Keratinocyte (primary cell): Measurements from ENCODE around the gene ZFPL1. TPM values are rescaled to one million over a fixed set of nuclear protein-coding genes. Genes with fewer than 3 reads are reported as not detected.

Experiments used
- DNase-seq: peaks from one replicate; pipeline ENCODE4 v3.0.0-alpha.2; 2011; ENCODE audit warnings: low read depth, missing footprints, low spot score
- FAIRE-seq: peaks from 2 replicates; lab custom pipeline; 2011; peaks lifted over from hg19 to GRCh38; lab: Jason Lieb, UNC
- H2AFZ ChIP-seq: 2 replicates; pipeline ENCODE4 v1.6.0; 2012; ENCODE audit warnings: low read length, control low read depth, inconsistent platforms; ENCODE audit not compliant: control insufficient read depth
- H3K27ac ChIP-seq: 2 replicates; pipeline ENCODE4 v1.5.1; 2011; ENCODE audit warnings: low read length; ENCODE audit not compliant: control insufficient read depth, insufficient read depth
- H3K27me3 ChIP-seq: 3 replicates; pipeline ENCODE4 v1.6.0; 2011; ENCODE audit warnings: low read length; ENCODE audit not compliant: control insufficient read depth, insufficient read depth; ENCODE audit errors: extremely low read depth
- H3K36me3 ChIP-seq, 2 experiments: 2 replicates in 1 of 2; 3 replicates in 1 of 2; pipeline ENCODE4 v1.5.1; 2011; ENCODE audit warnings: low read length in 2 of 2, mild to moderate bottlenecking in 1 of 2; ENCODE audit not compliant: control insufficient read depth in 2 of 2, insufficient read depth in 2 of 2; ENCODE audit errors: extremely low read depth in 1 of 2
- H3K4me1 ChIP-seq: 3 replicates; pipeline ENCODE4 v1.5.1; 2011; ENCODE audit warnings: low read length; ENCODE audit not compliant: control insufficient read depth, insufficient read depth; ENCODE audit errors: extremely low read depth
- H3K4me2 ChIP-seq: 3 replicates; pipeline ENCODE4 v1.6.0; 2011; ENCODE audit warnings: low read depth, low read length; ENCODE audit not compliant: control insufficient read depth, insufficient read depth; ENCODE audit errors: extremely low read depth
- H3K4me3 ChIP-seq, 3 experiments: fragments of 200-600 bp in 1 of 3; sonication (generic) in 1 of 3; 2 replicates in 2 of 3; 3 replicates in 1 of 3; pipeline ENCODE4 v1.5.1; 2011 to 2016; ENCODE audit warnings: low read length in 3 of 3, mild to moderate bottlenecking in 3 of 3, control low read depth in 2 of 3, inconsistent platforms in 1 of 3, low read depth in 1 of 3, mixed read lengths in 1 of 3, mixed run types in 1 of 3, moderate library complexity in 1 of 3; ENCODE audit not compliant: control insufficient read depth in 2 of 3, insufficient read depth in 2 of 3; ENCODE audit errors: extremely low read depth in 1 of 3
- H3K79me2 ChIP-seq: 2 replicates; pipeline ENCODE4 v1.6.0; 2012; ENCODE audit warnings: low read length; ENCODE audit not compliant: control insufficient read depth, insufficient read depth
- H3K9ac ChIP-seq: 3 replicates; pipeline ENCODE4 v1.6.0; 2011; ENCODE audit warnings: low read length; ENCODE audit not compliant: control insufficient read depth, insufficient read depth; ENCODE audit errors: extremely low read depth
- H3K9me1 ChIP-seq: 3 replicates; pipeline ENCODE4 v1.6.0; 2011; ENCODE audit warnings: low read length; ENCODE audit not compliant: control insufficient read depth, insufficient read depth; ENCODE audit errors: extremely low read depth
- H3K9me3 ChIP-seq: 2 replicates; pipeline ENCODE4 v1.5.1; 2012; ENCODE audit warnings: low read depth, low read length; ENCODE audit not compliant: control insufficient read depth
- H4K20me1 ChIP-seq: 3 replicates; pipeline ENCODE4 v1.6.0; 2011; ENCODE audit warnings: low read length; ENCODE audit not compliant: control insufficient read depth, insufficient read depth; ENCODE audit errors: extremely low read depth
- CTCF ChIP-seq, 3 experiments: IDR thresholded peaks in 1 of 3; conservative IDR thresholded peaks in 1 of 3; optimal IDR thresholded peaks in 1 of 3; 2 replicates in 2 of 3; 3 replicates in 1 of 3; pipeline versions ENCODE3 to v1.5.1; 2011; ENCODE audit warnings: low read length in 3 of 3, mild to moderate bottlenecking in 3 of 3, moderate library complexity in 2 of 3, control low read depth in 1 of 3, inconsistent platforms in 1 of 3; ENCODE audit not compliant: insufficient read depth in 2 of 3; ENCODE audit errors: extremely low read depth in 1 of 3
- EZH2 ChIP-seq: IDR thresholded peaks from one replicate; pipeline ENCODE4 v1.6.1; 2012; ENCODE audit warnings: inconsistent platforms, mild to moderate bottlenecking, low read length, moderate library complexity
- dilution Hi-C: fragments of 300-500 bp; cut with MboI; formaldehyde crosslinking; loops from one replicate; pipeline ENCODE4 v1.7.0; 2020; ENCODE audit warnings: low sequenced_read_pairs; ENCODE audit not compliant: extremely low pct_ligation_motif_present
- polyA plus RNA-seq, 5 experiments: library from polyadenylated mRNA; depleted of rRNA in 3 of 5; stranded (reverse) in 3 of 5; stranded (forward) in 1 of 5; unstranded in 1 of 5; fragments of >200 nt; gene quantifications; 1 replicate in 1 of 5; 2 replicates in 3 of 5; 3 replicates in 1 of 5; pipeline versions ENCODE4 v1.2.1 to v1.2.3, GENCODE V29; 2011 to 2012; ENCODE audit warnings: missing spikeins in 2 of 5, low read depth in 1 of 5, low replicate concordance in 1 of 5
- small RNA-seq, 3 experiments: library from RNA; depleted of rRNA; stranded (forward); fragments of <200 nt; gene quantifications; one replicate each; pipeline ENCODE3, GENCODE V24; 2012; ENCODE audit warnings: low read depth in 3 of 3, low replicate concordance in 1 of 3; ENCODE audit not compliant: insufficient read length in 3 of 3

ZFPL1 gene
- polyA plus RNA-seq, 1 donor (not counting 4 experiments of a cell fraction or from before 2014, with no cell fraction given) = 15.0 TPM

DNA sequence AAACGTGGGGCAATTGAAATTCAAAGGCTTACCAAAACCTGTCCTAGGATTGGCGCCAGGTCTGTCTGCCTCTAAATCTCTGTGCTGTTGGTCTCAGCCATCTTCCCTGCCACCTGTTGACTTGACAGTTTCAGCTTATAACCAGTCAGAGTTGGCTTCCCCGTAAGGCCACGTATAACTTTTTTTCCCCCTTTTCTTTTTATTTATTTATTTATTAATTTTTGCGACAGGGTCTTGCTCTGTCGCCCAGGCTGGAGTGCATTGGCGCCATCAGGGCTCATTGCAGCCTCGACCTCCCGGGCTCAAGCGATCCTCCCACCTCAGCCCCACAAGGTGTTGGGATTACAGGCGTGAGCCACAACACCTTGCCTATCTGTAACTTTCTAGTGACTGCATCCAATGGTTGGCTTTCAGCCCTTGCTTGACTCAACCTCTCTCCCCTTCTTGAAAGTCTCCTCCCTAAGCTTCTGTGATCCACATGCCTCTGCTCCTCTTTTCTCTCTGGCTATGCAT is 51.7 kb downstream of the ZFPL1 start:
- Histone ChIP-seq H2AFZ (peak overlapping the region; percentile 53), H3K36me3 (peaks cover 16 to 24% of the 10 kb centered on the region in 2 experiments), H3K9me3 (no peaks in the 10 kb centered on the region), H4K20me1 (peaks cover 8% of the 10 kb centered on the region), H3K9ac (peak overlapping the region; percentile 100), H3K4me1 (peaks cover 20% of the 10 kb centered on the region), H3K9me1 (no peaks in the 10 kb centered on the region), H3K4me2 (peak overlapping the region; percentile 99), H3K27me3 (no peaks in the 10 kb centered on the region), H3K4me3 (peak overlapping the region; percentile 82 to 97 (median 90)), H3K79me2 (peaks cover 32% of the 10 kb centered on the region), H3K27ac (peak overlapping the region; percentile 100)
- dilution Hi-C loops = no loop called here
- DNase-seq (no peak), FAIRE-seq (no peak)
- TF ChIP-seq CTCF (optimal IDR thresholded peaks at IDR 0.05 in 1 of 3, IDR thresholded peaks at IDR 0.05 in 1 of 3, conservative IDR thresholded peaks at IDR 0.05 in 1 of 3; ENCODE audit: extremely low read depth in 1 of 3, insufficient read depth in 2 of 3, low read length in 3 of 3) = no peak
- no peak for TF ChIP-seq EZH2

GRCh38 chr11:65136515-65137096 is 52.6 kb downstream of the ZFPL1 start:
- Histone ChIP-seq H3K4me2 (no peak overlapping the region), H4K20me1 (peaks cover 8% of the 10 kb centered on the region), H3K36me3 (peaks cover 8 to 15% of the 10 kb centered on the region in 2 experiments), H3K27ac (no peak overlapping the region), H3K79me2 (peaks cover 27% of the 10 kb centered on the region), H3K9me1 (no peaks in the 10 kb centered on the region), H3K9ac (no peak overlapping the region), H2AFZ (no peak overlapping the region), H3K27me3 (no peaks in the 10 kb centered on the region), H3K9me3 (no peaks in the 10 kb centered on the region), H3K4me1 (peaks cover 20% of the 10 kb centered on the region), H3K4me3 (no peak overlapping the region)
- FAIRE-seq = no peak
- no peak for DNase-seq
- dilution Hi-C loops = no loop called here
- TF ChIP-seq CTCF (optimal IDR thresholded peaks at IDR 0.05 in 1 of 3, IDR thresholded peaks at IDR 0.05 in 1 of 3, conservative IDR thresholded peaks at IDR 0.05 in 1 of 3; ENCODE audit: extremely low read depth in 1 of 3, insufficient read depth in 2 of 3, low read length in 3 of 3) = no peak
- no peak for TF ChIP-seq EZH2

Small RNA genes within 50 kb of the gene (small RNA-seq; reads per million reads assigned to genes)
- 0 to 0.33 (median 0) reads per million in 3 experiments for gene SNX15

Other genes with a start within 250 kb of the ZFPL1 start
- gene CDC42BPG, start 239.6 kb upstream of the ZFPL1 start, polyA plus RNA-seq = 2.2 to 4.0 TPM (median 2.5 TPM) in 3 replicates
- gene EHD1, start 205.6 kb upstream of the ZFPL1 start, polyA plus RNA-seq = 73.9 to 192 TPM (median 75.6 TPM) in 3 replicates
- gene ATG2A, start 167.0 kb upstream of the ZFPL1 start, polyA plus RNA-seq = 2.4 to 5.7 TPM (median 4.5 TPM) in 3 replicates
- 13.7 to 20.6 TPM (median 16.4 TPM) in 3 replicates for gene PPP2R5B, start 159.5 kb upstream of the ZFPL1 start, polyA plus RNA-seq
- gene GPHA2, start 148.3 kb upstream of the ZFPL1 start, polyA plus RNA-seq = 0.08 TPM in 1 of 3 replicates, not detected in the others
- gene MAJIN, start 112.1 kb upstream of the ZFPL1 start, polyA plus RNA-seq = 0.09 TPM in 1 of 3 replicates, not detected in the others
- gene BATF2, start 87.3 kb upstream of the ZFPL1 start, polyA plus RNA-seq = 0.09 to 0.10 TPM (median 0.10 TPM) in 3 replicates
- 77.8 to 89.0 TPM (median 77.8 TPM) in 3 replicates for gene ARL2, start 70.1 kb upstream of the ZFPL1 start, polyA plus RNA-seq
- gene SNX15, start 56.8 kb upstream of the ZFPL1 start, polyA plus RNA-seq = 1.8 to 11.2 TPM (median 8.3 TPM) in 3 replicates
- gene SAC3D1, start 43.0 kb upstream of the ZFPL1 start, polyA plus RNA-seq = 4.9 to 7.3 TPM (median 5.8 TPM) in 3 replicates
- gene NAALADL1, start 25.7 kb upstream of the ZFPL1 start, polyA plus RNA-seq = 1.9 to 3.2 TPM (median 2.3 TPM) in 3 replicates
- 1.9 to 10.4 TPM (median 8.0 TPM) in 3 replicates for gene CDCA5, start 182 bp upstream of the ZFPL1 start, polyA plus RNA-seq
- gene VPS51, start 12.0 kb downstream of the ZFPL1 start, polyA plus RNA-seq = 28.8 to 64.0 TPM (median 43.1 TPM) in 3 replicates
- 9.7 to 12.6 TPM (median 10.7 TPM) in 3 replicates for gene TM7SF2, start 27.6 kb downstream of the ZFPL1 start, polyA plus RNA-seq
- gene ZNHIT2, start 33.5 kb downstream of the ZFPL1 start, polyA plus RNA-seq = 2.6 to 6.6 TPM (median 3.4 TPM) in 3 replicates
- gene FAU, start 37.9 kb downstream of the ZFPL1 start, polyA plus RNA-seq = 328 to 452 TPM (median 425 TPM) in 3 replicates
- gene MRPL49, start 38.1 kb downstream of the ZFPL1 start, polyA plus RNA-seq = 46.3 to 67.7 TPM (median 49.6 TPM) in 3 replicates
- 10.0 to 25.4 TPM (median 10.8 TPM) in 3 replicates for gene SYVN1, start 50.3 kb downstream of the ZFPL1 start, polyA plus RNA-seq
- gene SPDYC, start 86.0 kb downstream of the ZFPL1 start, polyA plus RNA-seq = not detected in 3 replicates
- 250 to 300 TPM (median 284 TPM) in 3 replicates for gene CAPN1, start 97.7 kb downstream of the ZFPL1 start, polyA plus RNA-seq
- 13.8 to 21.5 TPM (median 20.9 TPM) in 3 replicates for gene POLA2, start 177.7 kb downstream of the ZFPL1 start, polyA plus RNA-seq
- 3.6 to 18.7 TPM (median 6.1 TPM) in 3 replicates for gene CDC42EP2, start 230.6 kb downstream of the ZFPL1 start, polyA plus RNA-seq
- 14.5 to 43.9 TPM (median 16.8 TPM) in 3 replicates for gene DPF2, start 249.6 kb downstream of the ZFPL1 start, polyA plus RNA-seq